KG1 (cell line): ENCODE data around the gene ARMS2.

Source experiments
- DNase-seq: peaks from one replicate; lab custom pipeline; 2025; lab: John Stamatoyannopoulos, UW

ARMS2 gene

GRCh38 chr10:122494833-122495232, 40.4 kb downstream of the ARMS2 start:
- no peak for DNase-seq

DNA sequence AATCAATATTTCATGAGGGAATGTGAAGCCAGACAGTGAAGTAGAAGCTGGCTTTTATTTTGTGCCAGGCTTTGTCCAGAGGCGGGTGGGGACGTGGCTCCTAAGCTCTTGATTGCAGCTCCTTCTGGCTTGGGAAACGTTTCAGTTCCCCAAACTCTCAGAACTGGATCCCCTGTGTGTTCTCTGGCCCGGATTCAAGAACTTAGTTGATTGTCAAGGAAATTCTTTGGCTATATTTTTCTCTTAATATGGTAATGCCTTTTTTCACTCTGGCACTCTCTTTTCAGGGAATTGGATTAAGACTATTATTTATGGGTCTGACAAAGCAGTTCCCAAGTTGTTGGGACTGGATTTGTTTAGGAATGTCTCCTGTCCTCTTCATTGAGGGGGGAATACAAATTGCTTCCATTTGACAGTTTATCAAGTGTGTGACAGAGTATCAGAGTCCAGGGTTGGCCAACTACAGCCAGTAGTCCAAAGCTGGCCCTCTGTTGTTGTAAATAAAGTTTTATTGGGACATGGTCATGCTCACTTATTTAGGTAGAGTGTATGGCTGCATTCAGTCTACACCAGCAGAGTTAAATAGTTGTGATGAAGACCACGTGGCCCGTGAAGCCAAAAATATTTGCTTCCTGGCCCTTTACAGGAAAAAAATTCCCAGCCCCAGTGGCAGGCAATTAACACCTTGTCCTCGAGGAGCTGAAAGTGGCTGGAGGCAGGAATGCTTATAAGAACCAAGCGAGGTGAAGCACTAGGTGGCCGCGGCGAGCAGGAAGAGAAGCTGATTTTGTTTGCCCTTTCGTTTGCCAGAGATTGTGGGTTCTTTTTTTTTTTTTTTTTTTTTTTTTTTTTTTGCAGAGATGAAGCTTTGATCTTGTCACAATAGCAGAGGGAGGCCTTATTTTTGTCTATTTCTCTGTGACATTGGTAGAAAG, 41.2 kb downstream of the ARMS2 start:
- no peak for DNase-seq

DNA sequence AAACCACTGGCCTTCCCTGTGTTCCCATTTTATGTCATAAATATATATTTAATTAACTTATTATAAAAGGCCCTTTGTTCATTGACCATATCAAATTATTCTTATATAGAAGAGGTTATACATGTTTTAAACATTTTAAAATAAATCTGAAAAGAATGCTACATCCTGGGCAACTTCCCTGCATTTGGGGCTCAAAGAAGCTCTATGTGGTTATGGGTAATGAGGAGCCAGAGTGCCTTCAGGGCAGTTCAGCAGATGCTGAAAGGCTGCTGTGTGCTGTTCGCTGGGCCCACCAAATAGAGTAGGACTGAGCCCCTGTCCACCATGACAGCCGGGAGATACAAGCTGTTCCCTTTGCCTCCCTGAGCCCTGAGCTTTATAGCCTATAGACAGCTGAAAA, 42.8 kb downstream of the ARMS2 start:
- DNase-seq: no peak

DNA sequence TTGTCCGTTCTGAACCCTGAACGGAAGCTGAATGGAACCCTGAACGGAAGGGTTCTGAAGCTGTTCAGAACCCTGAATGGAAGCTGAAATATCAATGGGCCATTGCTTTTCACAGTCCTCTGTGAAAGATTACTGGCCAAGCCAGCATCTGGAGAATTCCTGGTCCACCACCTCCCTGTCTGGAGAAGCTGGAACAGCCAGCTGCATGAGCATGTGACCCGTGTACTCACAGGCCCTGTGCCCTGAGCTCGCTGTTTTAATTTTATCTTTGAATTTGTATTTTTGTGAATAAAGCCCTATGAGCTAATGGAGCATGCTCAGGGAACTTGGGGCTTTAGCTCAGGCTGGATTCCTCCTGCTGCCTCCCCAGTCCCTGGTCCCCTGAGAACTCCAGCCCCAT, 44.1 kb downstream of the ARMS2 start:
- no peak for DNase-seq

DNA sequence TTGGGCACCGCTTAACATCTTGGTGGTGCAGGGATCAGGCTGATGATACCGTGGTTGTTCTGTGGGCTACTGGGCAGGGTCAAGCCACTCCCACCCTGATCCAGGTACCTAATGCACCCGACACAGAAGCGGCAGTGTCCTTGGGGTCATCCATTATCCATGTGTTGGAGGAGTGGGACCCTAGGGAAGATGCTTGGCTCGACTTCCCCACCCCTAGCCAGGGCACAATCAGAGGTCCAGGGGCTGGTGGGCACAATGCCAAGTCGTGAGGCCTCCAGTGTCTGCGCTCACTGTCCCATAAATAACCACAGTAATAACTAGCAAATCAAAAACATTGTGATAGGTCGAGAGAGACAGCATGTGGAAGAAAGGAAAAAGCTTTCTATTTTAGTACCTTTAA, 44.6 kb downstream of the ARMS2 start:
- DNase-seq: no peak

DNA sequence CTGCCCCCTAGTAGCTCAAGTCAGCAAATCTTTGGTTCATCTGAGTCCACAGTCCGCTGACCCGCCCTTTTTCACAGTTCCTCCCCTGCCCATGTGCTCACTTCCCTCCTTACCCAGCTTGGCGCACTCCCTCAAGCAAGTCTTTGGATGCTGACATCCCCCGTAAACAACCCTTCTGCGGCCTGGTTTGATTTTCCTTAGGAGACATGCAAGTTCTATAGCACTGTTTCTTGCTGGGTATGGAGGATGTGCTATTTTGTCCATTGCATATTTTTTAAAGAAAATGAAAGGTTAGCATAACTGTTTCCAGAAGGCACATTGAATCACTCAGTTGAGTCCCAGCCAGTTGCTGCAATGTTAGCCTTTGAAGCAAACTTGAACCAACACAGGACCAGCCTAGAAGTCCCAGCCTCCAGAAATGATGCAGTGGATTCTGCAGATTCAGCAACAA, 45.1 kb downstream of the ARMS2 start:
- no peak for DNase-seq

GRCh38 chr10:122500194-122500593, 45.7 kb downstream of the ARMS2 start:
- DNase-seq: no peak

GRCh38 chr10:122500726-122501125, 46.3 kb downstream of the ARMS2 start:
- DNase-seq: no peak

- no peak for DNase-seq
Measured at GRCh38 chr10:122503012-122503411, 48.6 kb downstream of the ARMS2 start.

DNA sequence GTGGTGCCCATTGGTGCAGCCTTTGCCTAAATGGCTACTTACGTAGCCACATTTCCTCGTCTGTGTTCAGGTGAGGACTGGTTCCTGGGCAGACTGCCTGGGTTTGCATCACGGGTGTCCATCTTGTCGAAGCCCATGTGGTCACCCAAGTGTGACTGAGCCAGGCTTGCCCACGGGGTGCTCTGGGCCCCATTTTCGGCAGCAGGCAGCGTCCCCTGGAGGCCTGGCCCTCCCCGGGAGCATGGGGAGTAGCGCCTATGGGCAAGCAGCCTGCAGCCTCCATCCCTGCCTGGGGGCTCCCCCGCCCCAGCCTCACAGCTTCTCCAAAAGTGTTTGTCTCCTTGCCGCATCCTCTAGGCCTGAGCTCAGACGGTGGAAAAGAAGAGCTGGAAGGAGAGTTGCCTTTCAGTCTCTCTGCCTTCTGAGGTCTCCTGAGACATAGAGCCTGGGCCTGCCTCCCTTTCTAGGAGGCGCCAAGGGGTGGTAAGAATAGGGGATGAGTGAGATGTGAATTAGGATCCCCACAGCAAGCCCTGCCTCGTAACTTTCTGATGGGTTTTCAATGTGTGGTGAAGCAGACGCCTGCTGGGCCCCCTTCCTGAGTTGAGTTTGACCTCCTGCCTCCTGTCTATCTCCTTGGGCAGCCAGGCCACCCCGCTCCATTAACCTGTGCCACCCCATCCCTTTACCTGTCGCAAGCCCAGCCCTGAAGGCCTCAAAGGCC, 49.6 kb downstream of the ARMS2 start:
- DNase-seq: no peak

GRCh38 chr10:122504610-122504950, 50.1 kb downstream of the ARMS2 start:
- DNase-seq: no peak

DNA sequence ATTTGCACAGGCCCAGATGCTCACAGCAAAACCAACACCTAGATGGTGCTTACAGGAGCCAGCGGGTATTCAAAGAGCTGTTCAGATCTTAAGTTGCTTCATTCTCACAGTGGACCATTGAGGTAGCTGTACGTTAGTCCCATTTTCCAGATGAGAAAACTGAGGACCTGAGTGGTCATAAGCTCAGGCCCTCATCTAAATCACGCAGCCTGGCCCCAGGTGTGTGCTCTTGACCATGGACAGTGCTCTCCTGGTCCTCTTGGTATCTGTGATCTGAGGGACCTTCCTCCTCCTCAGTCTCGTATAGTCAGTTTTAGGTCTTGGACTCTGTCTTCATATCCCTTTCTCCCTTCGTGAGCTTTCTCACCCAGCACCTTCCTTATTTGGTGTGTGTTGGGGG, 50.6 kb downstream of the ARMS2 start:
- DNase-seq: no peak

DNA sequence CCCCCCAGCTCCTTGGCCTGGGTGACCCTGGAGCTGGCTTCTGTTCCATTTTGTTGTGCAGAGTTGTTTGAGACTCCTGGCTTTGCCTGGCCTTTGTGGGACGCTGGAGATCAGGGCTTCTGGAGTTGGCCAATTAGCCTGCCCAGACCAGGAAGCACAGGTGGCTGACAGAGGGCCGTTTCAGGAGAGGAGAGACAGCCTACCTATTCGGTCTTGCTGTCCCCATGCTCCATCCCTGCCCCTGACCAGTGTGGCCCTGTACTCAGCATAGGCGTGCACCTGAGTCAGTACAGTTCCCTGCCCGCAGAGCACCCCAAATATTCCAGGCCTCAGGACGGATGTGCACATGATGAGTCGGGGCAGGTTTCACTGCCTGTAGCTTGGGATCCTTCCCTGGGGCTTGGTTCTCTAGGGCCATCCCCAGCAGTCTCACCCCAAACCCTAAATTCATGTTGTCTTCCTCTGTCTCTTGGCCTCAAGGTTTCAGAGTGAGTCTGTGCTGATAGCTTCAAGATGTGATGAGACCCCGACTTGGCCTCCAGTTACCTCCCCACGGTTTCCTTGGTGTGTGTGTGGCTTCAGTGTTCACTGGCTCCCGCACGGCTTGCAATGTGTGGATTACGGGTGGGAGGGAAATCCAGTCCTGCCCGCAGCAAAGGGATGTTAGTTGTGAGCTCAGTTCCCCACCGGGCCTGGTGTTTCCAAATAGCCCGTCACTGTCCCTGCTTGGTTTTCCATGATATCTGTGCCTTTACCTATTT, 51.6 kb downstream of the ARMS2 start:
- DNase-seq: no peak
